ENCODE results near the gene LHFPL2.

DNA sequence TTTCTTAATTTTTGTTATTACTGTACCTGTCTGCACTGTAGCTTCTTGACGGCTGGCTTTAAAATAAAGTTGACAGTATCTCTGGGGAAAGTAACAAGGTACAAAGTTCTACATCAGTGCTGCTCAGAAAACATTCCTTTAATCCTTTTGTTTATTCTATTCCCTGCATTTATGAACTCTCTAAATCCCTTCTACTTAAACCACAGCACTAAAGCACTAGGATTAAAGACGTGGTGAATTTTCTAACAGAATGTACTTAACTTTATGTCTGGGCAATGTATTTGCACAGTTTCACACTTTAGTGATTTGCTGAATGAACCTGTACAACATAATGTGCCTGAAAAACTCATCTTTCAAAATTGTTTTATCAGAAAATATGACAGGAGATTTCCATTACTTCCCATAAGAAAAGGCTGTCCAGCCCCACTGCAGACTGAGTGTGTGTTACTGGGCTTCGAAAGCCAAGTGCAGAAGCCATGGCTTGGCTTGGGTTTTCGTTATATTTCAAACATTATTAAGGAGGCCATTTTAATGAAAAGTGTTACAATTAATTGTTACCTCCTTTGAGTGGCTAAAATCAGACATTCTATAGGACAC is 43.8 kb downstream of the LHFPL2 start:
- TF ChIP-seq, protein P1, sequence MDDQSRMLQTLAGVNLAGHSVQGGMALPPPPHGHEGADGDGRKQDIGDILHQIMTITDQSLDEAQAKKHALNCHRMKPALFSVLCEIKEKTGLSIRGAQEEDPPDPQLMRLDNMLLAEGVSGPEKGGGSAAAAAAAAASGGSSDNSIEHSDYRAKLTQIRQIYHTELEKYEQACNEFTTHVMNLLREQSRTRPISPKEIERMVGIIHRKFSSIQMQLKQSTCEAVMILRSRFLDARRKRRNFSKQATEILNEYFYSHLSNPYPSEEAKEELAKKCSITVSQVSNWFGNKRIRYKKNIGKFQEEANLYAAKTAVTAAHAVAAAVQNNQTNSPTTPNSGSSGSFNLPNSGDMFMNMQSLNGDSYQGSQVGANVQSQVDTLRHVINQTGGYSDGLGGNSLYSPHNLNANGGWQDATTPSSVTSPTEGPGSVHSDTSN (IDR thresholded peaks at IDR 0.05) = no peak
- TF ChIP-seq GATA2 (CRISPR knock-in tag; IDR thresholded peaks at IDR 0.05) (no peak), FOSL2 (IDR thresholded peaks at IDR 0.05; ENCODE audit: borderline replicate concordance, low read depth) (no peak), JUND (IDR thresholded peaks at IDR 0.05) (no peak)
- TF ChIP-seq, protein P2, sequence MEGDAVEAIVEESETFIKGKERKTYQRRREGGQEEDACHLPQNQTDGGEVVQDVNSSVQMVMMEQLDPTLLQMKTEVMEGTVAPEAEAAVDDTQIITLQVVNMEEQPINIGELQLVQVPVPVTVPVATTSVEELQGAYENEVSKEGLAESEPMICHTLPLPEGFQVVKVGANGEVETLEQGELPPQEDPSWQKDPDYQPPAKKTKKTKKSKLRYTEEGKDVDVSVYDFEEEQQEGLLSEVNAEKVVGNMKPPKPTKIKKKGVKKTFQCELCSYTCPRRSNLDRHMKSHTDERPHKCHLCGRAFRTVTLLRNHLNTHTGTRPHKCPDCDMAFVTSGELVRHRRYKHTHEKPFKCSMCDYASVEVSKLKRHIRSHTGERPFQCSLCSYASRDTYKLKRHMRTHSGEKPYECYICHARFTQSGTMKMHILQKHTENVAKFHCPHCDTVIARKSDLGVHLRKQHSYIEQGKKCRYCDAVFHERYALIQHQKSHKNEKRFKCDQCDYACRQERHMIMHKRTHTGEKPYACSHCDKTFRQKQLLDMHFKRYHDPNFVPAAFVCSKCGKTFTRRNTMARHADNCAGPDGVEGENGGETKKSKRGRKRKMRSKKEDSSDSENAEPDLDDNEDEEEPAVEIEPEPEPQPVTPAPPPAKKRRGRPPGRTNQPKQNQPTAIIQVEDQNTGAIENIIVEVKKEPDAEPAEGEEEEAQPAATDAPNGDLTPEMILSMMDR (IDR thresholded peaks at IDR 0.05) = no peak
